A375 (cell line): ENCODE data around the gene SFXN3. TPM values are rescaled to one million over a fixed set of nuclear protein-coding genes. Genes with fewer than 3 reads are reported as not detected.

Source experiments
- total RNA-seq: library from RNA; depleted of rRNA; stranded (reverse); fragments of >200 nt; shearing (Covaris generic); gene quantifications from 2 replicates; pipeline ENCODE4 v1.2.3, GENCODE V29; 2014; rRNA removed

Gene SFXN3
- 76.5 and 95.2 TPM in 2 replicates for total RNA-seq

GRCh38 chr10:101031128-101031795, at the start of gene SFXN3, which contains the start of gene PDZD7:
TSS of gene SFXN3 (plus strand) at chr10:101031234. CDS start at chr10:101034695, 3,461 bp downstream.
TSS of gene PDZD7 (minus strand) at chr10:101031129. CDS start at chr10:101030219, 910 bp downstream.

GRCh38 chr10:100986952-100987684, 43.9 kb upstream of the SFXN3 start, which contains the start of the genes MRPL43 and TWNK:
TSS of gene MRPL43 (minus strand) at chr10:100987497. CDS start at chr10:100987443, 54 bp downstream.
TSS of gene TWNK (plus strand) at chr10:100987543. CDS start at chr10:100988211, 668 bp downstream.

GRCh38 chr10:100999742-101000126, 31.3 kb upstream of the SFXN3 start, which contains the start of gene LZTS2:
TSS of gene LZTS2 (plus strand) at chr10:100999808. CDS start at chr10:101002539, 2,731 bp downstream.

GRCh38 chr10:101061624-101062231, 30.7 kb downstream of the SFXN3 start, which contains the start of gene KAZALD1:
TSS of gene KAZALD1 (plus strand) at chr10:101061989. CDS start at chr10:101062593, 604 bp downstream.

Other genes starting within 250 kb of the SFXN3 start
- gene SLF2, start 118.3 kb upstream of the SFXN3 start, total RNA-seq = 19.1 and 21.3 TPM in 2 replicates
- gene SEMA4G, start 61.7 kb upstream of the SFXN3 start, total RNA-seq = 2.4 and 3.3 TPM in 2 replicates
- 96.0 and 96.9 TPM in 2 replicates for gene MRPL43, start 43.7 kb upstream of the SFXN3 start, total RNA-seq
- gene TWNK, start 43.7 kb upstream of the SFXN3 start, total RNA-seq = 35.2 and 41.4 TPM in 2 replicates
- 90.6 and 100 TPM in 2 replicates for gene LZTS2, start 31.4 kb upstream of the SFXN3 start, total RNA-seq
- gene PDZD7, start 105 bp upstream of the SFXN3 start, total RNA-seq = 6.6 and 7.0 TPM in 2 replicates
- 11.8 and 15.1 TPM in 2 replicates for gene KAZALD1, start 30.8 kb downstream of the SFXN3 start, total RNA-seq
- gene TLX1, start 100.1 kb downstream of the SFXN3 start, total RNA-seq = not detected in 2 replicates
- not detected in 2 replicates for gene LBX1, start 198.2 kb downstream of the SFXN3 start, total RNA-seq